PC-3 (cell line): ENCODE measurements around the gene ANKS1A. TPM values are rescaled to one million over a fixed set of nuclear protein-coding genes. Genes with fewer than 3 reads are reported as not detected.
A peak's percentile ranks its signal among the peaks of the same experiment; 100 is the strongest.

Experiments used
- ATAC-seq: fragments of 200-7000 bp; cut with Tn5 transposase; 2 replicates; pipeline ENCODE4 v1.9.1; 2020; ENCODE audit warnings: mild to moderate bottlenecking, moderate library complexity
- BruUV-seq: library from RNA; stranded (reverse); fragments of 400-500 nt; replicated peaks from 2 replicates; lab custom pipeline; 2021; lab: Mats Ljungman, UMichigan
- CTCF ChIA-PET: fragments of 300-600 bp; sonication (Branson Sonifier 250); formaldehyde crosslinking; loops from one replicate; lab custom pipeline; 2022; ENCODE audit warnings: antibody characterized with exemption; lab: Charles Lee
- POLR2A ChIA-PET: fragments of 300-600 bp; sonication (Branson Sonifier 250); formaldehyde crosslinking; loops from one replicate; lab custom pipeline; 2022; ENCODE audit warnings: antibody characterized with exemption; ENCODE audit not compliant: unreplicated experiment; lab: Charles Lee
- DNase-seq: peaks from one replicate; pipeline ENCODE4 v3.0.0-alpha.2; 2015
- H2AFZ ChIP-seq: fragments of 300-600 bp; sonication (generic); 2 replicates; pipeline ENCODE4 v1.6.0; 2016; ENCODE audit warnings: antibody characterized with exemption, low read length
- H3F3A ChIP-seq: fragments of 300-600 bp; sonication (generic); one replicate; pipeline ENCODE4 v1.6.0; 2017; ENCODE audit warnings: antibody characterized with exemption, low read length, control low read depth, mild to moderate bottlenecking; ENCODE audit not compliant: unreplicated experiment
- H3K27ac ChIP-seq: fragments of 300-600 bp; sonication (generic); 2 replicates; pipeline ENCODE4 v1.5.1; 2016; ENCODE audit warnings: mild to moderate bottlenecking, low read length
- H3K27me3 ChIP-seq: fragments of 300-600 bp; sonication (generic); 2 replicates; pipeline ENCODE4 v1.6.1; 2016; ENCODE audit warnings: low read length, mixed read lengths
- H3K36me3 ChIP-seq: fragments of 300-600 bp; sonication (generic); 2 replicates; pipeline ENCODE4 v1.6.1; 2016; ENCODE audit warnings: low read depth, mixed run types, low read length, mixed read lengths
- H3K4me1 ChIP-seq: fragments of 300-600 bp; sonication (generic); 2 replicates; pipeline ENCODE4 v1.5.1; 2016; ENCODE audit warnings: low read length; ENCODE audit not compliant: insufficient read depth
- H3K4me2 ChIP-seq: fragments of 300-600 bp; sonication (generic); 2 replicates; pipeline ENCODE4 v1.6.0; 2016; ENCODE audit warnings: low read length
- H3K4me3 ChIP-seq: fragments of 300-600 bp; sonication (generic); 2 replicates; pipeline ENCODE4 v1.5.1; 2016; ENCODE audit warnings: mild to moderate bottlenecking, low read length, mixed read lengths
- H3K79me2 ChIP-seq: fragments of 300-600 bp; sonication (generic); 2 replicates; pipeline ENCODE4 v1.6.1; 2017; ENCODE audit warnings: low read length, mixed read lengths
- H3K9ac ChIP-seq: fragments of 300-600 bp; sonication (generic); 2 replicates; pipeline ENCODE4 v1.6.0; 2016; ENCODE audit warnings: mild to moderate bottlenecking, low read length
- H3K9me2 ChIP-seq: fragments of 300-600 bp; sonication (generic); replicated peaks from 2 replicates; pipeline ENCODE4 v1.6.1; 2016; ENCODE audit warnings: mixed run types, low read length, mixed read lengths
- H3K9me3 ChIP-seq: fragments of 300-600 bp; sonication (generic); 2 replicates; pipeline ENCODE4 v1.6.1; 2016; ENCODE audit warnings: low read length, mixed read lengths
- H4K20me1 ChIP-seq: fragments of 300-600 bp; sonication (generic); 2 replicates; pipeline ENCODE4 v1.6.1; 2016; ENCODE audit warnings: low read length, mixed read lengths
- CTCF ChIP-seq: fragments of 300-600 bp; sonication (generic); conservative IDR thresholded peaks from 2 replicates; pipeline ENCODE4 v1.5.1; 2017; ENCODE audit warnings: antibody characterized with exemption, low read depth, mild to moderate bottlenecking, low read length
- EZH2 ChIP-seq: fragments of 300-600 bp; sonication (generic); IDR thresholded peaks from one replicate; pipeline ENCODE4 v1.6.1; 2017; ENCODE audit warnings: antibody characterized with exemption, mild to moderate bottlenecking, low read length; ENCODE audit not compliant: unreplicated experiment
- EZH2phosphoT487 ChIP-seq: fragments of 300-600 bp; sonication (generic); IDR thresholded peaks from 2 replicates; pipeline ENCODE4 v1.6.1; 2018; ENCODE audit warnings: mild to moderate bottlenecking, antibody characterized with exemption, low read length, borderline replicate concordance
- intact Hi-C: fragments of 100-400 bp; cut with micrococcal nuclease; formaldehyde crosslinking; loops from 2 replicates; pipeline ENCODE4 v1.9.0; 2023
- total RNA-seq: library from RNA; depleted of rRNA; stranded (reverse); fragments of >200 nt; gene quantifications from 2 replicates; pipeline ENCODE4 v1.2.3, GENCODE V29; 2014

Gene ANKS1A
- total RNA-seq, 1 experiment from 2014 or later: 18.8 TPM

- no peaks in the 10 kb centered on the region for H3K9me2 ChIP-seq
- intact Hi-C loops: no loop called here
- no peak overlapping the region for H2AFZ ChIP-seq
- H3K27me3 ChIP-seq: no peaks in the 10 kb centered on the region
- H3K9me3 ChIP-seq: no peaks in the 10 kb centered on the region
- CTCF ChIA-PET: no interaction called here
- H3K4me3 ChIP-seq: no peak overlapping the region
- no peak overlapping the region for H3K4me2 ChIP-seq
- no peak for ATAC-seq
- no peaks in the 10 kb centered on the region for H3K79me2 ChIP-seq
- peaks cover 16% of the 10 kb centered on the region for H3K4me1 ChIP-seq
- no peaks in the 10 kb centered on the region for H3K36me3 ChIP-seq
- POLR2A ChIA-PET: no interaction called here
- H4K20me1 ChIP-seq: no peaks in the 10 kb centered on the region
- H3F3A ChIP-seq: no peaks in the 10 kb centered on the region
- no peak overlapping the region for H3K9ac ChIP-seq
- no peak for DNase-seq
- BruUV-seq: no TSS peak
- no peak overlapping the region for H3K27ac ChIP-seq
- TF ChIP-seq EZH2phosphoT487 (no peak), CTCF (peak; percentile 59)
Measured at GRCh38 chr6:35048631-35049083, 159.6 kb downstream of the ANKS1A start.

DNA sequence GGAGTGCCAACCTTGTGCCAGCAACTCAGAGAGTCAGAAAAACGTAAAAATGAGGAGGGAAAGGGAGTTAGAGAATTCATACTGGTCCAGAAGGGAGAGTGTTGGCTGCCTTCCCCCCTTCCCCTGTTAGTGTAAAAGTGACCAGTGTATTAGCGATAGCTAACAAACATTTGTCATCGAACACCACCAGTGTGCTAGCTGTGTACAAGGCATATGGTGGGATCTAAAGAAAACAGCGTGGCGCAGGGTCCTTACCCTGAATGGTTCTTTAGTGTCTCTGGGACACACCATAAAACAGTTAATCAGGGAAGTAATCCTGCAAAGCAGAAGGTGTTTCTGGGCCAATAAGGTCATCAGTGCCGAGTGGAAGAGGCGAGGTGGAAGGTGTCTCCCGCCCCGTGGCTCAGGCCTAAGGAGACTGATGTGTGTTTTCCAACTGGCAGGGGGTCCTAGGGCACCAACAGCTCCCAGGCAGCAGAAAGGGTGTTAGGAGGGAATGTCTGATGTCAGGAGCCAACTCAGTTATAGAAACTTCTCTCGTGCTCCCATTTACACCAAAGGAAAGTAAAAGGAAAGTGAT, 160.2 kb downstream of the ANKS1A start:
- Histone ChIP-seq H3K36me3 (no peaks in the 10 kb centered on the region), H3K4me1 (peaks cover 12% of the 10 kb centered on the region), H3K9me3 (no peaks in the 10 kb centered on the region), H4K20me1 (no peaks in the 10 kb centered on the region), H3K9me2 (no peaks in the 10 kb centered on the region), H2AFZ (no peak overlapping the region), H3K4me3 (no peak overlapping the region), H3K27ac (no peak overlapping the region), H3K79me2 (no peaks in the 10 kb centered on the region), H3F3A (no peaks in the 10 kb centered on the region), H3K4me2 (no peak overlapping the region), H3K27me3 (no peaks in the 10 kb centered on the region), H3K9ac (no peak overlapping the region)
- DNase-seq (no peak), ATAC-seq (no peak)
- POLR2A ChIA-PET: interaction anchor here (0.7 kb wide), 1 partner anchor 69 kb away, joined by 3 read pairs; no protein-coding TSS in a partner anchor
- BruUV-seq: no TSS peak
- intact Hi-C loops: no loop called here
- no peak for TF ChIP-seq CTCF
- TF ChIP-seq EZH2: no peak
- no peak for TF ChIP-seq EZH2phosphoT487
- CTCF ChIA-PET: no interaction called here

- intact Hi-C loops: no loop called here
- TF ChIP-seq CTCF (no peak), EZH2phosphoT487 (no peak), EZH2 (no peak)
- H3K27ac ChIP-seq: no peak overlapping the region
Measured at GRCh38 chr6:35049900-35050756, 161.1 kb downstream of the ANKS1A start.

More at GRCh38 chr6:35049900-35050756, 161.1 kb downstream of the ANKS1A start:
- no peaks in the 10 kb centered on the region for H3K79me2 ChIP-seq
- no TSS peak for BruUV-seq
- no peaks in the 10 kb centered on the region for H3K9me3 ChIP-seq
- peaks cover 3% of the 10 kb centered on the region; the same call in 1 of the 2 replicates for H3K4me1 ChIP-seq
- H4K20me1 ChIP-seq: no peaks in the 10 kb centered on the region
- no peaks in the 10 kb centered on the region for H3K27me3 ChIP-seq
- ATAC-seq: no peak
- H3K9ac ChIP-seq: no peak overlapping the region
- ChIA-PET CTCF (interaction anchor here (0.6 kb wide), 1 partner anchor 66 kb away, joined by 3 read pairs; no protein-coding TSS in a partner anchor), POLR2A (no interaction called here)
- DNase-seq: no peak
- no peaks in the 10 kb centered on the region for H3K9me2 ChIP-seq
- no peak overlapping the region for H3K4me2 ChIP-seq
- no peaks in the 10 kb centered on the region for H3K36me3 ChIP-seq
- no peak overlapping the region for H2AFZ ChIP-seq
- H3F3A ChIP-seq: no peaks in the 10 kb centered on the region
- H3K4me3 ChIP-seq: no peak overlapping the region
